ENCODE measurements around the gene GRIN2D.
"Not testable (repeated sequence)": the region's sequence is repeated elsewhere in the genome, so short reads cannot be mapped to it uniquely, and the experiment has no call there.

The GRIN2D gene

GRCh38 chr19:48361912-48362311 is 31.6 kb upstream of the GRIN2D start:
- H3K27ac ChIP-seq (ENCODE audit: low read depth, low read length), result no peak overlapping the region
- H3K9me3 ChIP-seq (ENCODE audit: low read length), result no peaks in the 10 kb centered on the region
- H3K4me3 ChIP-seq (ENCODE audit: low read depth in 1 of 2, low read length in 2 of 2), result no peak overlapping the region
- no peak overlapping the region for H3K9ac ChIP-seq (ENCODE audit: low read length)
- H3K36me3 ChIP-seq (ENCODE audit: insufficient read depth, low read length), result no peaks in the 10 kb centered on the region
- no peaks in the 10 kb centered on the region for H3K27me3 ChIP-seq (ENCODE audit: control insufficient read depth in 1 of 2, insufficient read depth in 2 of 2, low read length in 2 of 2)
- peaks cover 11% of the 10 kb centered on the region for H3K4me1 ChIP-seq (ENCODE audit: insufficient read depth, low read length)

DNA sequence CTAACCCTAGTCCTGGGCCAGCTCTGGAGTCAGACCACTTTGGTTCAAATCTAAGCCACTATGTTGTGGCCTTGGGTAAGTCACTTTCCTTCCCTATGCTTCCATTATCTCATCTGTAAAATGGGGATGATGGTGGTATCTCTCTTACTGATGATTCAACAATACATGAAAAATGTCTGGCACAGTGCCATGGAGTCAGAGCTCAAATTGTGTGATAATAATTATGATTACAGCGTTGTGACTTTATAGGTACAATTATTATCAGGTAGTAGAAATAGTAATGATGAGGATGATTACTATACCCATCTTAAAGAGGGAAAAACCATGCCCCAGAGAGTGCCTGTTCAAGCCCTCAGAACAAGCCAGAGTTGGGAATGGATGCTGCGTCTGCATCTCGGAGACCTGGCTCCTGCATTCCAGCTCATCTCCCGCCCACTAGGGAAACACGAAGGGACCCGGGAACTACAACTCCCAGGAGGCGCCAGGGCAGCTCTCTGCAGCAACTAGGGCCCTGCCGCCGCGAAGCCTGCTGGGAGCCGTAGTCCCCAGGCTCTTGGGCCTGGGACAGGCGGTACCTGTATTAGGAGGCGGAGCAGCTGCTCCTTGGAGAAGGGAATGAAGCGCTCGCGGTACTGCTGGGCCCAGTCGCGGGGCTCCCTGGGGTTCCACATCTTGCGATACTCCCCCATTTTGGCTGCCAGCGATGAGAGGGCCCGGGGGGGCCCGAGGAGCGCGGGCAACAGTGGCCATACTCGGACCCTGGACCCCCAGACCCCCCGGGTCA is 30.6 kb upstream of the GRIN2D start:
- Histone ChIP-seq H3K27ac (ENCODE audit: low read depth, low read length) (peak overlapping the region; percentile 100), H3K4me3 (ENCODE audit: low read depth in 1 of 2, low read length in 2 of 2) (peak overlapping the region; percentile 80 to 89), H3K9ac (ENCODE audit: low read length) (peak overlapping the region; percentile 72), H3K36me3 (ENCODE audit: insufficient read depth, low read length) (no peaks in the 10 kb centered on the region), H3K4me1 (ENCODE audit: insufficient read depth, low read length) (peaks cover 11% of the 10 kb centered on the region), H3K9me3 (ENCODE audit: low read length) (no peaks in the 10 kb centered on the region), H3K27me3 (ENCODE audit: control insufficient read depth in 1 of 2, insufficient read depth in 2 of 2, low read length in 2 of 2) (no peaks in the 10 kb centered on the region)

DNA sequence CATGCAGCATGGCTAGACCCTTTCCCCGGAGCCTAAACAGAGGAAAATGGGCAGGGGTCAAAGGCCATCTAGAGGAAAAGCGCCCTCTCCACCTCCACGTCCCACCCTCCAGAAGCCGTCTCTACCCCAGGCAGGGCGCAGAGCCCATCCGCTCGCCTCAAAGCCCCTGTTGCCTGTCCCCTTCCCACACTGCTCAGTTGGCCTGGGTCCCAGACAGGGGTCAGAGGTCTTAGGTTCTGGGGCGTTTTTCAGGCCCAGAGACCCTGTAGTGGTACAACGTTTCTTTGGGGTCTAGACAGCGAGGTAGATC is 30.0 kb upstream of the GRIN2D start:
- H3K4me1 ChIP-seq (ENCODE audit: insufficient read depth, low read length), result peaks cover 11% of the 10 kb centered on the region
- no peaks in the 10 kb centered on the region for H3K27me3 ChIP-seq (ENCODE audit: control insufficient read depth in 1 of 2, insufficient read depth in 2 of 2, low read length in 2 of 2)
- H3K4me3 ChIP-seq (ENCODE audit: low read depth in 1 of 2, low read length in 2 of 2), result peak overlapping the region; percentile 80 to 89
- peak overlapping the region; percentile 100 for H3K27ac ChIP-seq (ENCODE audit: low read depth, low read length)
- H3K9me3 ChIP-seq (ENCODE audit: low read length), result no peaks in the 10 kb centered on the region
- peak overlapping the region; percentile 72 for H3K9ac ChIP-seq (ENCODE audit: low read length)
- H3K36me3 ChIP-seq (ENCODE audit: insufficient read depth, low read length), result no peaks in the 10 kb centered on the region

- no peaks in the 10 kb centered on the region for H3K36me3 ChIP-seq (ENCODE audit: insufficient read depth, low read length)
- no peaks in the 10 kb centered on the region for H3K27me3 ChIP-seq (ENCODE audit: control insufficient read depth in 1 of 2, insufficient read depth in 2 of 2, low read length in 2 of 2)
- no peaks in the 10 kb centered on the region for H3K9me3 ChIP-seq (ENCODE audit: low read length)
- H3K27ac ChIP-seq (ENCODE audit: low read depth, low read length), result peak within 1 kb of the TSS; percentile 100
- H3K9ac ChIP-seq (ENCODE audit: low read length), result peak within 1 kb of the TSS; percentile 72
- H3K4me1 ChIP-seq (ENCODE audit: insufficient read depth, low read length), result peaks cover 11% of the 10 kb centered on the region
- peak within 1 kb of the TSS; percentile 80 to 89 for H3K4me3 ChIP-seq (ENCODE audit: low read depth in 1 of 2, low read length in 2 of 2)
These were observed 29.5 kb upstream of the GRIN2D start, which contains the start of the genes SYNGR4 and TMEM143 for GRCh38 chr19:48363810-48364597. TSS of gene SYNGR4 (plus strand) at chr19:48364367. CDS start at chr19:48365843, 1,476 bp downstream. TSS of gene TMEM143 (minus strand) at chr19:48363940. CDS start at chr19:48363920, 20 bp downstream.

GRCh38 chr19:48364598-48365348 is 28.7 kb upstream of the GRIN2D start:
- Histone ChIP-seq H3K27me3 (ENCODE audit: control insufficient read depth in 1 of 2, insufficient read depth in 2 of 2, low read length in 2 of 2) (no peaks in the 10 kb centered on the region), H3K9me3 (ENCODE audit: low read length) (no peaks in the 10 kb centered on the region), H3K4me3 (ENCODE audit: low read depth in 1 of 2, low read length in 2 of 2) (peak overlapping the region in 1 of 2 donors; percentile 56), H3K4me1 (ENCODE audit: insufficient read depth, low read length) (peaks cover 11% of the 10 kb centered on the region), H3K36me3 (ENCODE audit: insufficient read depth, low read length) (no peaks in the 10 kb centered on the region), H3K27ac (ENCODE audit: low read depth, low read length) (no peak overlapping the region), H3K9ac (ENCODE audit: low read length) (no peak overlapping the region)

DNA sequence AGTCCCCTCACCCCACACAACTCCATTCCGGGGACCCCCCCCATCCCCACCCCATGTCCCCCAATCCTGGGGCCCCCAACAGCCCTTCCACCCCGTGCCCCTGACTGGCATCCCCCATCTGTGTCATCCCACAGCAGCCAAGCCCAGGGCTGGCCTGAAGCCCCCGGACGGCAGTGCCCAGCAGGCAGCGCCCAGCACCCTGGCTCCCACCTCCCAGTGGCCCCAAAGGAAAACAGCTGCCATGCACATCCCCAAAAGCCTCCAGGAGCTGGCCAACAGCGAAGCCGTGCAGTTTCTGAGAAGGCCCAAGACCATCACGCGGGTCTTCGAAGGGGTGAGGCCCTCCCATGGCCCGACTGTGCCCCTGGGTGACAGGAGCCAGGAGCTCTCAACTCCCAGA is 27.9 kb upstream of the GRIN2D start:
- Histone ChIP-seq H3K27me3 (ENCODE audit: control insufficient read depth in 1 of 2, insufficient read depth in 2 of 2, low read length in 2 of 2) (no peaks in the 10 kb centered on the region), H3K9me3 (ENCODE audit: low read length) (no peaks in the 10 kb centered on the region), H3K36me3 (ENCODE audit: insufficient read depth, low read length) (no peaks in the 10 kb centered on the region), H3K9ac (ENCODE audit: low read length) (no peak overlapping the region), H3K27ac (ENCODE audit: low read depth, low read length) (no peak overlapping the region), H3K4me3 (ENCODE audit: low read depth in 1 of 2, low read length in 2 of 2) (no peak overlapping the region), H3K4me1 (ENCODE audit: insufficient read depth, low read length) (peaks cover 11% of the 10 kb centered on the region)

GRCh38 chr19:48367855-48368254 is 25.6 kb upstream of the GRIN2D start:
- H3K27ac ChIP-seq (ENCODE audit: low read depth, low read length), result no peak overlapping the region
- no peaks in the 10 kb centered on the region for H3K36me3 ChIP-seq (ENCODE audit: insufficient read depth, low read length)
- H3K4me3 ChIP-seq (ENCODE audit: low read depth in 1 of 2, low read length in 2 of 2), result no peak overlapping the region
- no peaks in the 10 kb centered on the region for H3K9me3 ChIP-seq (ENCODE audit: low read length)
- no peaks in the 10 kb centered on the region for H3K27me3 ChIP-seq (ENCODE audit: control insufficient read depth in 1 of 2, insufficient read depth in 2 of 2, low read length in 2 of 2)
- H3K9ac ChIP-seq (ENCODE audit: low read length), result no peak overlapping the region
- peaks cover 7% of the 10 kb centered on the region for H3K4me1 ChIP-seq (ENCODE audit: insufficient read depth, low read length)

- Histone ChIP-seq H3K9ac (ENCODE audit: low read length) (no peak overlapping the region), H3K4me3 (ENCODE audit: low read depth in 1 of 2, low read length in 2 of 2) (no peak overlapping the region), H3K4me1 (ENCODE audit: insufficient read depth, low read length) (peaks cover 6% of the 10 kb centered on the region), H3K9me3 (ENCODE audit: low read length) (no peaks in the 10 kb centered on the region), H3K27ac (ENCODE audit: low read depth, low read length) (no peak overlapping the region), H3K36me3 (ENCODE audit: insufficient read depth, low read length) (no peaks in the 10 kb centered on the region), H3K27me3 (ENCODE audit: control insufficient read depth in 1 of 2, insufficient read depth in 2 of 2, low read length in 2 of 2) (no peaks in the 10 kb centered on the region)
These were observed 24.5 kb upstream of the GRIN2D start for GRCh38 chr19:48368936-48369335.

DNA sequence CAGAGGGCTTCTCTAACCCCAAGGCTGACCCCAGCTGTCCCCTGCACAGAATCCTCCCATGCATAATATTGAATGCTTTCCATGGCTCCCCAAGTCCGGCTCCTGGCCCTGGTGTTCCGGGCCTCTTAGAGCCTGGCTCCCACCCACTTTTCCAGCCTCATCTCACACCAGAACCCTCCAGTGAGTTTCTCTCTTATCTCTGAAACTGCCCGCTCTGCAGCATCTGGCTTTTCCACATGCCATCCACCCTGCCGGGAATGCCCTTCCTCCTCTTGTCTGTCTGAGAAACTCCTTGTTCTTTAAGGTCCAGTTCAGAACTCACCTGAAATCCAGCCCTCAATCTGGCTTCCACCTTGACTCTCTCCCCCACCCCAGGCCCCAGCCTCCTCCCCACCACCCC is 22.5 kb upstream of the GRIN2D start:
- no peaks in the 10 kb centered on the region for H3K27me3 ChIP-seq (ENCODE audit: control insufficient read depth in 1 of 2, insufficient read depth in 2 of 2, low read length in 2 of 2)
- no peak overlapping the region for H3K9ac ChIP-seq (ENCODE audit: low read length)
- no peaks in the 10 kb centered on the region for H3K4me1 ChIP-seq (ENCODE audit: insufficient read depth, low read length)
- H3K4me3 ChIP-seq (ENCODE audit: low read depth in 1 of 2, low read length in 2 of 2), result no peak overlapping the region
- no peaks in the 10 kb centered on the region for H3K36me3 ChIP-seq (ENCODE audit: insufficient read depth, low read length)
- H3K27ac ChIP-seq (ENCODE audit: low read depth, low read length), result no peak overlapping the region
- H3K9me3 ChIP-seq (ENCODE audit: low read length), result no peaks in the 10 kb centered on the region

GRCh38 chr19:48371367-48371766 is 22.1 kb upstream of the GRIN2D start:
- no peak overlapping the region for H3K27ac ChIP-seq (ENCODE audit: low read depth, low read length)
- H3K4me1 ChIP-seq (ENCODE audit: insufficient read depth, low read length), result no peaks in the 10 kb centered on the region
- H3K36me3 ChIP-seq (ENCODE audit: insufficient read depth, low read length), result no peaks in the 10 kb centered on the region

DNA sequence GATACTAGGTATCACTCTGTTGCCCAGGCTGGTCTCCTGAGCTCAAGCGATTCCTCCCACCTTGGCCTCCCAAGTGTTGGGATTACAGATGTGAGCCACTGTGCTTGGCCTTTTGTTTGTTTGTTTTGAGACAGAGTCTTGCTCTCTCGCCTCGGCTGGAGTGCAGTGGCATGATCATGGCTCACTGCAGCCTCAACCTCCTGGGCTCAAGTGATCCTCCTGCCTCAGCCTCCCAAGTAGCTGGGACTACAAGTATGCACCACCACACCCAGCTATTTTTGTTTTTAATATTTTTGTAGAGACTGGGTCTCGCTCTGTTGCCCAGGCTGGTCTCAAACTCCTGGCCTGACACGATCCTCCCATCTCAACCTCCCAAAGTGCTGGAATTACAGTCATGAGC is 21.7 kb upstream of the GRIN2D start:
- not testable (repeated sequence) for H3K27me3 ChIP-seq (ENCODE audit: control insufficient read depth in 1 of 2, insufficient read depth in 2 of 2, low read length in 2 of 2); H3K27ac ChIP-seq (ENCODE audit: low read depth, low read length); H3K4me3 ChIP-seq (ENCODE audit: low read depth in 1 of 2, low read length in 2 of 2); H3K9ac ChIP-seq (ENCODE audit: low read length); H3K36me3 ChIP-seq (ENCODE audit: insufficient read depth, low read length); H3K9me3 ChIP-seq (ENCODE audit: low read length); H3K4me1 ChIP-seq (ENCODE audit: insufficient read depth, low read length)

More at GRCh38 chr19:48371367-48371766, 22.1 kb upstream of the GRIN2D start:
- H3K27me3 ChIP-seq (ENCODE audit: control insufficient read depth in 1 of 2, insufficient read depth in 2 of 2, low read length in 2 of 2), result no peaks in the 10 kb centered on the region
- no peak overlapping the region for H3K4me3 ChIP-seq (ENCODE audit: low read depth in 1 of 2, low read length in 2 of 2)
- H3K9ac ChIP-seq (ENCODE audit: low read length), result no peak overlapping the region
- H3K9me3 ChIP-seq (ENCODE audit: low read length), result no peaks in the 10 kb centered on the region
